SH-SY5Y (cell line): ENCODE data around the gene DPPA4.

ENCODE experiments used
- GATA2 ChIP-seq: IDR thresholded peaks from 2 replicates; pipeline ENCODE4 v1.6.1; 2011; ENCODE audit warnings: mild to moderate bottlenecking, low read depth, low read length
- GATA3 ChIP-seq: IDR thresholded peaks from 2 replicates; pipeline ENCODE4 v1.6.1; 2011; ENCODE audit warnings: low read depth, mild to moderate bottlenecking, low read length, moderate library complexity

GRCh38 chr3:109328202-109328601, 9.1 kb downstream of the DPPA4 start:
- TF ChIP-seq GATA2 (no peak), GATA3 (no peak)
